Glutamatergic neuron (in vitro differentiated cells): ENCODE data around the gene CFAP100. TPM values are rescaled to one million over a fixed set of nuclear protein-coding genes. Genes with fewer than 3 reads are reported as not detected.

Experiments
- DNase-seq: peaks from one replicate; pipeline ENCODE4 v3.0.0; 2022
- H3K27ac Mint-ChIP-seq: one replicate; pipeline ENCODE4 v1.8.0; 2020; ENCODE audit warnings: mild to moderate bottlenecking, mixed read lengths, inconsistent platforms; ENCODE audit not compliant: unreplicated experiment
- H3K27me3 Mint-ChIP-seq: one replicate; pipeline ENCODE4 v1.8.0; 2020; ENCODE audit warnings: mild to moderate bottlenecking, moderate library complexity, mixed read lengths, inconsistent platforms; ENCODE audit not compliant: unreplicated experiment
- H3K36me3 Mint-ChIP-seq: one replicate; pipeline ENCODE4 v1.8.0; 2020; ENCODE audit warnings: mild to moderate bottlenecking, mixed read lengths, inconsistent platforms; ENCODE audit not compliant: unreplicated experiment
- H3K4me1 Mint-ChIP-seq: one replicate; pipeline ENCODE4 v1.8.0; 2020; ENCODE audit warnings: mild to moderate bottlenecking, low read depth, mixed read lengths, inconsistent platforms; ENCODE audit not compliant: unreplicated experiment
- H3K4me3 Mint-ChIP-seq: one replicate; pipeline ENCODE4 v1.8.0; 2020; ENCODE audit warnings: mild to moderate bottlenecking, mixed read lengths, inconsistent platforms; ENCODE audit not compliant: unreplicated experiment
- H3K9me3 Mint-ChIP-seq: one replicate; pipeline ENCODE4 v1.8.0; 2020; ENCODE audit warnings: mild to moderate bottlenecking, moderate library complexity, mixed read lengths, inconsistent platforms; ENCODE audit not compliant: unreplicated experiment
- total RNA-seq: library from RNA; stranded (reverse); fragmentation: NEBNext Ultra II Directional; extraction: Animal tissue kit (Norgen Biotek cat#: 25700); gene quantifications from one replicate; pipeline ENCODE4 v1.2.1, GENCODE V29; 2021; ENCODE audit not compliant: unreplicated experiment
- TF ChIP-seq, protein P1 (sequence below): fragments of 200-600 bp; sonication (generic); IDR thresholded peaks from one replicate; pipeline ENCODE4 v1.5.0; 2021; ENCODE audit not compliant: partially characterized antibody, unreplicated experiment

Gene CFAP100
- total RNA-seq, 1 donor from 2014 or later, result not detected

- Mint-ChIP-seq H3K27me3 (peaks cover 3% of the 10 kb centered on the region), H3K27ac (no peak overlapping the region), H3K9me3 (peaks cover 1% of the 10 kb centered on the region), H3K4me1 (peaks cover 8% of the 10 kb centered on the region), H3K36me3 (no peaks in the 10 kb centered on the region), H3K4me3 (no peak overlapping the region)
- peak; percentile 6 for DNase-seq
- TF ChIP-seq, protein P1, sequence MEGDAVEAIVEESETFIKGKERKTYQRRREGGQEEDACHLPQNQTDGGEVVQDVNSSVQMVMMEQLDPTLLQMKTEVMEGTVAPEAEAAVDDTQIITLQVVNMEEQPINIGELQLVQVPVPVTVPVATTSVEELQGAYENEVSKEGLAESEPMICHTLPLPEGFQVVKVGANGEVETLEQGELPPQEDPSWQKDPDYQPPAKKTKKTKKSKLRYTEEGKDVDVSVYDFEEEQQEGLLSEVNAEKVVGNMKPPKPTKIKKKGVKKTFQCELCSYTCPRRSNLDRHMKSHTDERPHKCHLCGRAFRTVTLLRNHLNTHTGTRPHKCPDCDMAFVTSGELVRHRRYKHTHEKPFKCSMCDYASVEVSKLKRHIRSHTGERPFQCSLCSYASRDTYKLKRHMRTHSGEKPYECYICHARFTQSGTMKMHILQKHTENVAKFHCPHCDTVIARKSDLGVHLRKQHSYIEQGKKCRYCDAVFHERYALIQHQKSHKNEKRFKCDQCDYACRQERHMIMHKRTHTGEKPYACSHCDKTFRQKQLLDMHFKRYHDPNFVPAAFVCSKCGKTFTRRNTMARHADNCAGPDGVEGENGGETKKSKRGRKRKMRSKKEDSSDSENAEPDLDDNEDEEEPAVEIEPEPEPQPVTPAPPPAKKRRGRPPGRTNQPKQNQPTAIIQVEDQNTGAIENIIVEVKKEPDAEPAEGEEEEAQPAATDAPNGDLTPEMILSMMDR, result no peak
These were observed 44.1 kb upstream of the CFAP100 start for GRCh38 chr3:126350502-126351085.

DNA sequence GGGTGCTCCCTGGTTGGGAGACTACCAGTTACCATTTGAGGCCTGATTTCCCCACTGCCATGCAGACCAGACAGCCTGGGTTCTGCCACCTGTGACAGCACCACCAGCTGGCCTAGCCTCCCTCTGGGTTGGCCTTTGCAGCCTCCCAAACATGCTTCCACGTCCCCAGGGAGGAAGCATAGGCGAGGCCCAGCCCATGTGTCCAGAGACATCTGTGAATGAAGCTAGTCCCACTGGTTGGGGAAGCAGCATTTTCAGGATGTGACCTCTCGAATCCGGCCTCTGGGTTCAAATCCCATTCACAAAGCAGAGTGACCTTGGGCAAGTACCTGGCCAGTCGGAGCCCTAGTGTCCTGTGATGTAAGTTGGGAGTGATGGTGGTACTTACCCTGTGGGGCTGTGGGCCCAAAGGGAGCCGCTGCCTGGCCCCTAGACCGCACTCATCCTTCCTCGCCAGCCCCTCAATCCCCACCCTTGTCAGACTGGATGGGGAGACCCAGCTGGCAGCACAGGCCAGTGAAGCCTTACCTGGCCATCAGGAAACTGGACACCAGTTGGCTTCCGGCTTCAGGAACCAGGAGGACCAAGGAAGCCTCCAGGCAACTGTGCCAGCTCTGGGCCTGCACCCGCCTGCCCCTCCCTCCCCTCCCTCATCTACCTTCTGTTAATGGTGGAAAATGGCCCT lies 43.5 kb upstream of the CFAP100 start:
- peaks cover 1% of the 10 kb centered on the region for H3K9me3 Mint-ChIP-seq
- H3K27me3 Mint-ChIP-seq, result peaks cover 3% of the 10 kb centered on the region
- TF ChIP-seq, protein P1, result no peak
- peaks cover 9% of the 10 kb centered on the region for H3K4me1 Mint-ChIP-seq
- H3K27ac Mint-ChIP-seq, result no peak overlapping the region
- no peak overlapping the region for H3K4me3 Mint-ChIP-seq
- no peaks in the 10 kb centered on the region for H3K36me3 Mint-ChIP-seq
- peak; percentile 14 for DNase-seq

DNA sequence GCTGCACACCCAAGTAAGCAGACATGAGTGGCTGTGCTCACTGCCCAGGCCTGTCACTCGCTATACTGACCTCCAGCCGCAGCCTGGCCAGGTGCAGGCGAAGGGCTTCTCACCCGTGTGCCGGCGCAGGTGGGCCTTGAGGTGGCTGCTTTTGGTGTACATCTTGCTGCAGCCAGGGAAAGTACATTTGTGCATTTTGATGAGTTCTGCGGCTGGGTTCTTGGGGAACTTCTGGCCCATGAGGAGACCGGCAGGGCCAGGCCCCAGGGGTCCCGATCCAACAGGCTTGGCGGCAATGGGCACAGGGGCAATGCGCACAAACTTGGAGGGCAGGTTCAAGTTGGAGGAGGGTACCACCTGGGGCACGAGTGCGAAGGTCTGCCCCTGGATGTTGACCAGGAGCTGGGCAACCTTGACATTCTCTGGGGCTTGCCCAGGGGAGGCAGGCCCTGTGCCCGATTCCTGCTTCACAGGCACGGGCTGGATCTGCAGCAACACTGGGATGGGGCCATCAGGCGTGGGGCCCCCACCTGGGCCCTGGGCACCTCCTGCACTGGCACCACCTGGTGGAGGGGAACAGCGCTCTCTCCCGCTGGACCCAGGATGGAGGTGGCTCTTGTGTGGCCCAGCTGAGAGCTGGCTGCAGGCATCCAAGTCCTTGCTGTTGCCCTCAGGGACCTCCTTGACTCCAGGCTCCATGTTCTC lies 42.8 kb upstream of the CFAP100 start:
- no peak overlapping the region for H3K4me3 Mint-ChIP-seq
- H3K27me3 Mint-ChIP-seq, result peaks cover 5% of the 10 kb centered on the region
- H3K36me3 Mint-ChIP-seq, result no peaks in the 10 kb centered on the region
- H3K4me1 Mint-ChIP-seq, result peaks cover 9% of the 10 kb centered on the region
- TF ChIP-seq, protein P1, result no peak
- H3K9me3 Mint-ChIP-seq, result peaks cover 1% of the 10 kb centered on the region
- peak; percentile 9 for DNase-seq
- no peak overlapping the region for H3K27ac Mint-ChIP-seq

- Mint-ChIP-seq H3K27ac (no peak overlapping the region), H3K9me3 (peaks cover 1% of the 10 kb centered on the region), H3K4me3 (no peak overlapping the region), H3K27me3 (peaks cover 4% of the 10 kb centered on the region), H3K36me3 (no peaks in the 10 kb centered on the region), H3K4me1 (peaks cover 9% of the 10 kb centered on the region)
- DNase-seq, result peak; percentile 15
- TF ChIP-seq, protein P1, result no peak
These were observed 41.9 kb upstream of the CFAP100 start for GRCh38 chr3:126352476-126353454.
